Measurements from ENCODE around the gene MAP1LC3B2. TPM values are rescaled to one million over a fixed set of nuclear protein-coding genes. Genes with fewer than 3 reads are reported as not detected.

Gene MAP1LC3B2
- total RNA-seq, 1 donor from 2014 or later = 3.2 TPM

- no peak for DNase-seq
- intact Hi-C loops (cut with micrococcal nuclease) = loop anchor here (10.0 kb wide), 1 partner anchor 610 kb away; no protein-coding TSS in a partner anchor
- peak; percentile 39 for ATAC-seq
These were observed 45.9 kb downstream of the MAP1LC3B2 start for GRCh38 chr12:116604951-116605641.

- DNase-seq (no peak), ATAC-seq (no peak)
- intact Hi-C loops (cut with micrococcal nuclease) = loop anchor here (10.0 kb wide), 1 partner anchor 612 kb away; no protein-coding TSS in a partner anchor
These were observed 47.2 kb downstream of the MAP1LC3B2 start for GRCh38 chr12:116606397-116606796.

GRCh38 chr12:116607039-116607438 is 47.9 kb downstream of the MAP1LC3B2 start:
- intact Hi-C loops (cut with micrococcal nuclease) = loop anchor here (10.0 kb wide), 1 partner anchor 612 kb away; no protein-coding TSS in a partner anchor
- DNase-seq (no peak), ATAC-seq (no peak)

- intact Hi-C loops (cut with micrococcal nuclease) = loop anchor here (10.0 kb wide), 1 partner anchor 615 kb away; no protein-coding TSS in a partner anchor
- DNase-seq = no peak
These were observed 50.3 kb downstream of the MAP1LC3B2 start for GRCh38 chr12:116609319-116610114.

GRCh38 chr12:116610971-116611541 is 51.9 kb downstream of the MAP1LC3B2 start:
- ATAC-seq = peak; percentile 70
- intact Hi-C loops (cut with micrococcal nuclease) = no loop called here
- DNase-seq = no peak

More at GRCh38 chr12:116609319-116610114, 50.3 kb downstream of the MAP1LC3B2 start:
- ATAC-seq = peak; percentile 14

GRCh38 chr12:116612436-116612835 is 53.3 kb downstream of the MAP1LC3B2 start:
- no peak for DNase-seq
- ATAC-seq = no peak
- intact Hi-C loops (cut with micrococcal nuclease) = no loop called here

- intact Hi-C loops (cut with micrococcal nuclease) = no loop called here
These were observed 54.1 kb downstream of the MAP1LC3B2 start for GRCh38 chr12:116613256-116613655.

GRCh38 chr12:116614194-116614915 is 55.2 kb downstream of the MAP1LC3B2 start:
- ATAC-seq = no peak
- intact Hi-C loops (cut with micrococcal nuclease) = no loop called here
- DNase-seq = no peak

More at GRCh38 chr12:116613256-116613655, 54.1 kb downstream of the MAP1LC3B2 start:
- no peak for ATAC-seq
- DNase-seq = no peak

- DNase-seq (no peak), ATAC-seq (no peak)
- intact Hi-C loops (cut with micrococcal nuclease) = no loop called here
These were observed 56.1 kb downstream of the MAP1LC3B2 start for GRCh38 chr12:116615141-116615861.

GRCh38 chr12:116616536-116617248 is 57.5 kb downstream of the MAP1LC3B2 start:
- ATAC-seq (no peak), DNase-seq (no peak)
- intact Hi-C loops (cut with micrococcal nuclease) = no loop called here

GRCh38 chr12:116619246-116619645 is 60.1 kb downstream of the MAP1LC3B2 start:
- DNase-seq (no peak), ATAC-seq (no peak)
- intact Hi-C loops (cut with micrococcal nuclease) = no loop called here

- no peak for DNase-seq
- peak; percentile 43 for ATAC-seq
- intact Hi-C loops (cut with micrococcal nuclease) = no loop called here
These were observed 60.9 kb downstream of the MAP1LC3B2 start for GRCh38 chr12:116620124-116620491.

GRCh38 chr12:116620492-116621191 is 61.5 kb downstream of the MAP1LC3B2 start:
- intact Hi-C loops (cut with micrococcal nuclease) = no loop called here
- DNase-seq (no peak), ATAC-seq (peak; percentile 42)

- intact Hi-C loops (cut with micrococcal nuclease) = no loop called here
- ATAC-seq (no peak), DNase-seq (no peak)
These were observed 62.0 kb downstream of the MAP1LC3B2 start for GRCh38 chr12:116621194-116621593.

- ATAC-seq = no peak
- no peak for DNase-seq
- intact Hi-C loops (cut with micrococcal nuclease) = no loop called here
These were observed 65.3 kb downstream of the MAP1LC3B2 start for GRCh38 chr12:116624516-116624915.

- ATAC-seq = no peak
- intact Hi-C loops (cut with micrococcal nuclease) = no loop called here
These were observed 67.0 kb downstream of the MAP1LC3B2 start for GRCh38 chr12:116626153-116626552.

More at GRCh38 chr12:116626153-116626552, 67.0 kb downstream of the MAP1LC3B2 start:
- DNase-seq = no peak

All from left ventricle myocardium superior (tissue), 1 donor.